DMS53 treated with DMSO at 0.1 percent for 48 hours (cell line): Measurements from ENCODE around the gene SYT9.

ENCODE experiments used
- DNase-seq: peaks from one replicate; lab custom pipeline; 2025; ENCODE audit not compliant: unreplicated experiment; lab: John Stamatoyannopoulos, UW

SYT9 gene

GRCh38 chr11:7270233-7270865, 18.6 kb downstream of the SYT9 start:
- DNase-seq, result no peak

- DNase-seq, result no peak
Observed at GRCh38 chr11:7272373-7272772, 20.7 kb downstream of the SYT9 start.

GRCh38 chr11:7275133-7275532, 23.4 kb downstream of the SYT9 start:
- DNase-seq, result no peak

- no peak for DNase-seq
Observed at GRCh38 chr11:7278314-7278917, 26.7 kb downstream of the SYT9 start.

GRCh38 chr11:7279676-7280075, 28.0 kb downstream of the SYT9 start:
- DNase-seq, result no peak

GRCh38 chr11:7281079-7281478, 29.4 kb downstream of the SYT9 start:
- peak; percentile 60 for DNase-seq

- no peak for DNase-seq
Observed at GRCh38 chr11:7281809-7282208, 30.1 kb downstream of the SYT9 start.

GRCh38 chr11:7286178-7286577, 34.5 kb downstream of the SYT9 start:
- DNase-seq, result no peak

- no peak for DNase-seq
Observed at GRCh38 chr11:7291100-7291829, 39.6 kb downstream of the SYT9 start.

GRCh38 chr11:7292922-7293321, 41.2 kb downstream of the SYT9 start:
- DNase-seq, result no peak

GRCh38 chr11:7299393-7299792, 47.7 kb downstream of the SYT9 start:
- no peak for DNase-seq

GRCh38 chr11:7300281-7300680, 48.6 kb downstream of the SYT9 start:
- DNase-seq, result no peak

GRCh38 chr11:7303146-7303545, 51.4 kb downstream of the SYT9 start:
- DNase-seq, result no peak

- no peak for DNase-seq
Observed at GRCh38 chr11:7306900-7307299, 55.2 kb downstream of the SYT9 start.

GRCh38 chr11:7307836-7308235, 56.1 kb downstream of the SYT9 start:
- DNase-seq, result no peak

GRCh38 chr11:7311903-7312302, 60.2 kb downstream of the SYT9 start:
- DNase-seq, result no peak

- DNase-seq, result no peak
Observed at GRCh38 chr11:7314811-7315604, 63.3 kb downstream of the SYT9 start.

GRCh38 chr11:7319501-7319900, 67.8 kb downstream of the SYT9 start:
- DNase-seq, result no peak

- DNase-seq, result no peak
Observed at GRCh38 chr11:7320306-7320705, 68.6 kb downstream of the SYT9 start.

- no peak for DNase-seq
Observed at GRCh38 chr11:7321473-7322450, 70.1 kb downstream of the SYT9 start.
